Mucosa of descending colon (tissue), 3 donors: Measurements from ENCODE around the gene CRADD. TPM values are rescaled to one million over a fixed set of nuclear protein-coding genes. Genes with fewer than 3 reads are reported as not detected.

Experiments used
- ATAC-seq: fragments of 200-7000 bp; cut with Tn5 transposase; one replicate; pipeline ENCODE4 v1.9.1; 2020; ENCODE audit warnings: mild to moderate bottlenecking, moderate library complexity
- DNase-seq, 3 donors: peaks; one replicate each; pipeline ENCODE4 v3.0.0-alpha.2; 2020
- H3K36me3 ChIP-seq: fragments of 200-600 bp; one replicate; pipeline ENCODE4 v1.8.0; 2021; ENCODE audit warnings: low read depth, mild to moderate bottlenecking
- H3K4me1 ChIP-seq: fragments of 200-600 bp; one replicate; pipeline ENCODE4 v1.8.0; 2021; ENCODE audit warnings: low read depth, mild to moderate bottlenecking
- H3K4me3 ChIP-seq: fragments of 200-600 bp; one replicate; pipeline ENCODE4 v1.8.0; 2021; ENCODE audit warnings: mild to moderate bottlenecking
- H3K9me3 ChIP-seq: fragments of 200-600 bp; one replicate; pipeline ENCODE4 v1.8.0; 2021; ENCODE audit warnings: mild to moderate bottlenecking
- intact Hi-C, 2 donors: fragments of 100-400 bp; cut with DNase I in 1 of 2; cut with micrococcal nuclease in 1 of 2; formaldehyde crosslinking; loops; one replicate each; pipeline versions ENCODE4 v1.11.0 to v1.11.1; 2022; cut with DNase I, micrococcal nuclease
- total RNA-seq, 3 donors: library from RNA; stranded (reverse); fragmentation: NEBNext Ultra II Directional in 2 of 3; extraction: Animal tissue kit (Norgen Biotek cat#: 25700) in 2 of 3; gene quantifications; one replicate each; pipeline versions ENCODE4 v1.2.1 to v1.2.4, GENCODE V29; 2021 to 2023
- TF ChIP-seq, protein P1 (sequence below): fragments of 200-600 bp; IDR thresholded peaks from one replicate; pipeline ENCODE4 v1.8.0; 2022; ENCODE audit warnings: antibody characterized with exemption, mild to moderate bottlenecking
- donor health status: DM: no; HTN: no; CAD: no; lungs with moderate emphysema.
- donor health status: DM: no; HTN: no; CAD: no.
- donor health status: DM: no; HTN: yes; CAD: no.

The CRADD gene
- total RNA-seq, 3 donors from 2014 or later: 18.4 to 27.9 (median 22.7) TPM

DNA sequence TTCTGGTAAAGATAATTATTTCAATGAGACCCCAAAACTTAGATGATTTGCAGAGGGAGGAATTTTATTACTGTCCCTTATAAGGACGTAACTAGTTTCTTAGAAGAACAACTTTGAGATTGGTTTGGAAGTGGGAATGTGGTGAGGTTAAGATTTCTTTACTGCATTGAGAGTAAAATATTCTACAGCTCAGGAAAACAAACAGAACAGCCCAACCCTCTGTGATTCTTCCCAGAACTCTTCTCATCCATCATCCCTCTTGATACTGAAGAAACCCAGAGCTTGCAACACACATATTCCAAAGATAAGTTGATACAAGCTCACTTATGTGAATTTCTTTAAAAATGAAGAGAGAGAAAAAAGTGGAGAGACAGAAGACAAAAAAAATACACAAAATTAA is 234.2 kb downstream of the CRADD start:
- no peak for DNase-seq

DNA sequence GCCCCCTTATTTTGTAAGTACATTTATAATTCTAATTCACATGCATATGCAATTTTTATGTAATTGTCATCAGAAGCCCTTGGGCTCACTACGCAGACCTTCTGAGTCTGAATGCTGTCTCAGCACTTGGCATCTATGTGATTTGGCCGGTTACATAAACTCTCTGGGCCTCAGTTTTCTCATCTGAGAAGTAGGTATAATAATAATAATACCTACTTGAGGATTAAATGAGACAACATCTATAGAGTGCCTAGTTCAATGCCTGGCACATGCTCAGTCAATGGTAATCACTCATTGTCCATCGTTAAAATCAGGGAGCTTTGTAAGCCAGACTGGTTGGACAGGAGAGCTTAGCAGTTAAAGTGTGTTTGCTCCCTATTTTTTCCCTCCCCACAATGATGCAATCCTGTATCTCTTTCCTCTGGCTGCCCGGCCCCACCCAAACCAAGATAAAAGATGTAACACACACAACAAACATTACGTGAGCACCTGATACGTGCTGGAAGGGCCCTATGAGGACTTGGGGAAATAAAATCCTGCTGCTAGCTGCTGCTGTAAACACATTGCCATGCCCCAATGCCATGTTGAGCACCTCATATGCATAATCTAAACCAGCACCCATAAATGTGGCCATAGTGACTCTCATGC is 235.0 kb downstream of the CRADD start:
- TF ChIP-seq, protein P1, sequence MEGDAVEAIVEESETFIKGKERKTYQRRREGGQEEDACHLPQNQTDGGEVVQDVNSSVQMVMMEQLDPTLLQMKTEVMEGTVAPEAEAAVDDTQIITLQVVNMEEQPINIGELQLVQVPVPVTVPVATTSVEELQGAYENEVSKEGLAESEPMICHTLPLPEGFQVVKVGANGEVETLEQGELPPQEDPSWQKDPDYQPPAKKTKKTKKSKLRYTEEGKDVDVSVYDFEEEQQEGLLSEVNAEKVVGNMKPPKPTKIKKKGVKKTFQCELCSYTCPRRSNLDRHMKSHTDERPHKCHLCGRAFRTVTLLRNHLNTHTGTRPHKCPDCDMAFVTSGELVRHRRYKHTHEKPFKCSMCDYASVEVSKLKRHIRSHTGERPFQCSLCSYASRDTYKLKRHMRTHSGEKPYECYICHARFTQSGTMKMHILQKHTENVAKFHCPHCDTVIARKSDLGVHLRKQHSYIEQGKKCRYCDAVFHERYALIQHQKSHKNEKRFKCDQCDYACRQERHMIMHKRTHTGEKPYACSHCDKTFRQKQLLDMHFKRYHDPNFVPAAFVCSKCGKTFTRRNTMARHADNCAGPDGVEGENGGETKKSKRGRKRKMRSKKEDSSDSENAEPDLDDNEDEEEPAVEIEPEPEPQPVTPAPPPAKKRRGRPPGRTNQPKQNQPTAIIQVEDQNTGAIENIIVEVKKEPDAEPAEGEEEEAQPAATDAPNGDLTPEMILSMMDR: no peak
- Histone ChIP-seq H3K4me1 (no peaks in the 10 kb centered on the region), H3K36me3 (no peaks in the 10 kb centered on the region), H3K9me3 (no peaks in the 10 kb centered on the region), H3K4me3 (no peak overlapping the region)
- intact Hi-C loops: no loop called here
- DNase-seq (no peak), ATAC-seq (peak; percentile 73)

More for the DNA sequence above, 234.2 kb downstream of the CRADD start:
- no peak overlapping the region for H3K4me3 ChIP-seq
- intact Hi-C loops: no loop called here
- no peaks in the 10 kb centered on the region for H3K36me3 ChIP-seq
- ATAC-seq: no peak
- H3K9me3 ChIP-seq: no peaks in the 10 kb centered on the region
- TF ChIP-seq, protein P1: no peak
- no peaks in the 10 kb centered on the region for H3K4me1 ChIP-seq

DNA sequence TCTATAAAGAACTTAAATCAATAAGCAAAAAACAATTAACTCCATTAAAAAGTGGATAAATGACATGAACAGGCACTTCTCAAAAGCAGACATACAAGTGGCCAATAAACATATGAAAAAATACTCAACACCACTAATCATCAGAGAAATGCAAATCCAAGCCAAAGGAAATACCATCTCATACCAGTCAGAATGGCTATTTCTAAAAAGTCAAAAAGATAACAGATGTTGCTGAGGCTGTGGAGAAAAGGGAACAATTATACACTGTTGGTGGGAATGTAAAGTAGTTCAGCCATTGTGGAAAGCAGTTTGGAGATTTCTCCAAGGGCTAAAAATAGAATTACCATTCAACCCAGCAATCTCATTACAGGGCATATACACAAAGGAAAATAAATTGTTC is 236.7 kb downstream of the CRADD start:
- DNase-seq (no peak), ATAC-seq (no peak)
- TF ChIP-seq, protein P1: no peak
- H3K4me1 ChIP-seq: no peaks in the 10 kb centered on the region
- intact Hi-C loops: no loop called here
- H3K9me3 ChIP-seq: no peaks in the 10 kb centered on the region
- H3K36me3 ChIP-seq: no peaks in the 10 kb centered on the region
- no peak overlapping the region for H3K4me3 ChIP-seq

DNA sequence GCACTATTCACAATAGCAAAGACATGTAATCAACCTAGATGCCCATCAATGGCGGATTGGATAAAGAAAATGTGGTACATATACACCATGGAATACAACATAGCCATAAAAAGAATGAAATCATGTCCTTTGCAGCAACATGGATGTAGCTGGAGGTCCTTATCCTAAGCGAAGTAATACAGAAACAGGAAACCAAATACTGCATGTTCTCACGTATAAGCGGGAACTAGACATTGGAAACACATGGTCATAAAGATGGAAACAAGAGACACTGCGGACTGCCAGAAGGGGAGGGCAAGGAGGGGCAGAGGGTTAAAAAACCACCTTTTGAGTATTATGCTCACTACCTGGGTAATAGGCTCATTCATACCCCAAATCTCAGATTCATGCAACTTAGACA is 237.1 kb downstream of the CRADD start:
- H3K9me3 ChIP-seq: no peaks in the 10 kb centered on the region
- H3K4me3 ChIP-seq: no peak overlapping the region
- no peaks in the 10 kb centered on the region for H3K36me3 ChIP-seq
- no peak for ATAC-seq
- intact Hi-C loops: no loop called here
- TF ChIP-seq, protein P1: no peak
- DNase-seq: no peak
- no peaks in the 10 kb centered on the region for H3K4me1 ChIP-seq

DNA sequence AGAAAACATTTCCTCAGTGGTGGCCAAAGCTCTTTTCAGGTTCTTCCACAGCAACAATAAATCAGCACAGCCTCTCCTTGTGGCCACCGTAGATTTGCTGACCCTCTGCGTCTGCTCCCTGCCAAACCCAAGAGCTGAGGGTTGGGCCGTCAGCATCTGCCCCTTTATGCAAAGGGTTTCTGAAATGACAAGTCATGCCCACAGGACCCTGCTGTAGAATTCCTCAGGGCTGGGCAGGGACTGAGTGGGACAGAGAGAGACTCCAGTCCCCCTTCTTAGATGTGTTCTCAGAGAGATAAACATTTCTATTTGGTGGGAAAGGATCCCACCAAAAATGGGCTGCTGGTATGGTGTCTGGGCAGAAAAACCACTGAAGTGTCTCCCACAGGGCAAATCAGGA is 238.2 kb downstream of the CRADD start:
- intact Hi-C loops: no loop called here
- no peaks in the 10 kb centered on the region for H3K36me3 ChIP-seq
- H3K4me1 ChIP-seq: no peaks in the 10 kb centered on the region
- H3K4me3 ChIP-seq: no peak overlapping the region
- no peaks in the 10 kb centered on the region for H3K9me3 ChIP-seq
- DNase-seq: no peak
- TF ChIP-seq, protein P1: no peak
- ATAC-seq: no peak

DNA sequence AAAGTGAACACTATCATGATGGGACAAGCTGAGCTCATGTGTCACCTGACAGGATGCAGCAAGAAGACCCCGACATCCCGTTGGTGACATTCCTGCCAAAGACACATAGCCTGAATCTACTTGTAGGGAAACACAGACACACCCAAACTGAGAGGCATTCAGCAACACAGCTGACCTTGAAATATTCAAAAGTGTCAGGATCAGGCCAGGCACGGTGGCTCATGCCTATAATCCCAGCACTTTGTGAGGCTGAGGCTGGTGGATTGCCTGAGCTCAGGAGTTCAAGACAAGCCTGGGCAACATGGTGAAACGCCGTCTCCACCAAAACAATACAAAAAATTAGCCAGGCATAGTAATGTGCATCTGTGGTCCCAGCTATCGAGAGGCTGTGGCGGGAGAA is 239.2 kb downstream of the CRADD start:
- no peaks in the 10 kb centered on the region for H3K4me1 ChIP-seq
- H3K4me3 ChIP-seq: no peak overlapping the region
- TF ChIP-seq, protein P1: no peak
- H3K36me3 ChIP-seq: no peaks in the 10 kb centered on the region
- intact Hi-C loops: no loop called here
- no peaks in the 10 kb centered on the region for H3K9me3 ChIP-seq
- DNase-seq: no peak
- ATAC-seq: no peak
